Measurements from ENCODE around the gene RTN4RL1.

Gene RTN4RL1

GRCh38 chr17:2050300-2051060, 25.3 kb upstream of the RTN4RL1 start (continued):
- no peak for TF ChIP-seq ZSCAN18 (tag by site-specific recombination; IDR thresholded peaks at IDR 0.05)
- no peak for TF ChIP-seq ZNF501 (tag by site-specific recombination; IDR thresholded peaks at IDR 0.05)
- TF ChIP-seq KLF7 (tag by site-specific recombination; IDR thresholded peaks at IDR 0.05; ENCODE audit: borderline replicate concordance): no peak
- no peak for TF ChIP-seq ZNF791 (tag by site-specific recombination; IDR thresholded peaks at IDR 0.05)
- peak; percentile 57 for TF ChIP-seq EGR2 (tag by site-specific recombination; IDR thresholded peaks at IDR 0.05; ENCODE audit: low read depth)
- TF ChIP-seq ZNF37A (tag by site-specific recombination; IDR thresholded peaks at IDR 0.05): no peak
- no peak for TF ChIP-seq ZNF416 (tag by site-specific recombination; IDR thresholded peaks at IDR 0.05)
- TF ChIP-seq CTCF (tag by site-specific recombination; IDR thresholded peaks at IDR 0.05): no peak
- peak; percentile 82 for TF ChIP-seq KLF10 (tag by site-specific recombination; IDR thresholded peaks at IDR 0.05)
- no peak for TF ChIP-seq ZNF132 (tag by site-specific recombination; IDR thresholded peaks at IDR 0.05; ENCODE audit: borderline replicate concordance)
- no peak for TF ChIP-seq ZNF610 (tag by site-specific recombination; IDR thresholded peaks at IDR 0.05; ENCODE audit: borderline replicate concordance)
- no peak for TF ChIP-seq ZNF600 (tag by site-specific recombination; IDR thresholded peaks at IDR 0.05)
- TF ChIP-seq KLF1 (tag by site-specific recombination; IDR thresholded peaks at IDR 0.05): no peak
- TF ChIP-seq ZNF513 (tag by site-specific recombination; IDR thresholded peaks at IDR 0.05): no peak
- TF ChIP-seq ZNF560 (tag by site-specific recombination; IDR thresholded peaks at IDR 0.05; ENCODE audit: borderline replicate concordance): no peak
- TF ChIP-seq ZNF335 (tag by site-specific recombination; conservative IDR thresholded peaks at IDR 0.05): peak; percentile 72

GRCh38 chr17:2049333-2050299, 24.5 kb upstream of the RTN4RL1 start:
- peaks cover 0 to 3% of the 10 kb centered on the region in 2 experiments; a peak in 2 of 3 replicates for H3K36me3 ChIP-seq (ENCODE audit: control insufficient read depth in 2 of 2, insufficient read depth in 1 of 2, low read length in 2 of 2)
- H3K4me3 ChIP-seq (ENCODE audit: low read depth, low read length): peak overlapping the region; percentile 56
- ChIA-PET POLR2A (interaction anchor here (0.5 to 1.3 kb wide), 3 partner anchors 125 to 333 kb away, joined by 3 to 4 read pairs (median 3); no protein-coding TSS in a partner anchor), CTCF (interaction anchor here (1.7 to 1.9 kb wide), 2 partner anchors 140 to 195 kb away, joined by 5 to 7 read pairs; no protein-coding TSS in a partner anchor)
- no peaks in the 10 kb centered on the region for H3K9me3 ChIP-seq (ENCODE audit: control insufficient read depth, insufficient read depth, low read depth, low read length)
- H3K27ac ChIP-seq (ENCODE audit: extremely low read depth, low read depth, low read length): peak overlapping the region; percentile 41; the same call in 1 of the 2 replicates
- peaks cover 10% of the 10 kb centered on the region for H3K4me1 ChIP-seq (ENCODE audit: control insufficient read depth, insufficient read depth, low read length)
- no peak for TF ChIP-seq ZNF501 (tag by site-specific recombination; IDR thresholded peaks at IDR 0.05)
- no peak for TF ChIP-seq ZNF157 (tag by site-specific recombination; IDR thresholded peaks at IDR 0.05)
- no peak for TF ChIP-seq ZSCAN5A (tag by site-specific recombination; IDR thresholded peaks at IDR 0.05)
- no peak for TF ChIP-seq ZFP41 (tag by site-specific recombination; IDR thresholded peaks at IDR 0.05; ENCODE audit: borderline replicate concordance)
- no peak for TF ChIP-seq ZNF280D (tag by site-specific recombination; IDR thresholded peaks at IDR 0.05)
- TF ChIP-seq ZNF571 (tag by site-specific recombination; IDR thresholded peaks at IDR 0.05): no peak
- no peak for TF ChIP-seq ZNF514 (tag by site-specific recombination; IDR thresholded peaks at IDR 0.05)
- TF ChIP-seq ZFP37 (tag by site-specific recombination; IDR thresholded peaks at IDR 0.05): no peak
- TF ChIP-seq ZNF433 (tag by site-specific recombination; IDR thresholded peaks at IDR 0.05; ENCODE audit: low read depth): no peak
- no peak for TF ChIP-seq ZNF624 (tag by site-specific recombination; IDR thresholded peaks at IDR 0.05)
- peak; percentile 53; the same call in 1 of the 2 replicates for TF ChIP-seq EGR2 (tag by site-specific recombination; IDR thresholded peaks at IDR 0.05; ENCODE audit: low read depth)

Data from HEK293 (cell line).